MM.1S (cell line): ENCODE data around the gene CLEC4M.

ENCODE experiments used
- CTCF ChIP-seq: fragments of 300-600 bp; sonication (generic); IDR thresholded peaks from 2 replicates; pipeline ENCODE4 v1.5.1; 2016; ENCODE audit warnings: antibody characterized with exemption, low read length, mixed read lengths
- EZH2 ChIP-seq: fragments of 300-600 bp; sonication (generic); optimal IDR thresholded peaks from 2 replicates; pipeline ENCODE3; 2017; ENCODE audit warnings: low read depth, mild to moderate bottlenecking, antibody characterized with exemption, low read length, mixed read lengths
- EZH2phosphoT487 ChIP-seq: fragments of 300-600 bp; sonication (generic); IDR thresholded peaks from 2 replicates; pipeline ENCODE4 v1.6.1; 2018; ENCODE audit warnings: antibody characterized with exemption, low read length

GRCh38 chr19:7815325-7815724 is 52.3 kb downstream of the CLEC4M start:
- TF ChIP-seq CTCF: no peak
- no peak for TF ChIP-seq EZH2
- TF ChIP-seq EZH2phosphoT487: no peak
